Left kidney (tissue), 8 donors: Measurements from ENCODE around the gene DUSP1. TPM values are rescaled to one million over a fixed set of nuclear protein-coding genes. Genes with fewer than 3 reads are reported as not detected.
"Not testable (repeated sequence)": the region's sequence is repeated elsewhere in the genome, so short reads cannot be mapped to it uniquely, and the experiment has no call there.

ENCODE experiments used
- DNase-seq: peaks from one replicate; pipeline ENCODE4 v3.0.0-alpha.2; 2013
- long read RNA-seq, 8 donors: transcript quantifications; one replicate each; lab custom pipeline, GENCODE V29; 2026
- polyA plus RNA-seq: library from polyadenylated mRNA; unstranded; fragments of 120-200 nt; gene quantifications from one replicate; pipeline ENCODE4 v1.2.1, GENCODE V29; 2013; ENCODE audit not compliant: insufficient read length

The DUSP1 gene, protein sequence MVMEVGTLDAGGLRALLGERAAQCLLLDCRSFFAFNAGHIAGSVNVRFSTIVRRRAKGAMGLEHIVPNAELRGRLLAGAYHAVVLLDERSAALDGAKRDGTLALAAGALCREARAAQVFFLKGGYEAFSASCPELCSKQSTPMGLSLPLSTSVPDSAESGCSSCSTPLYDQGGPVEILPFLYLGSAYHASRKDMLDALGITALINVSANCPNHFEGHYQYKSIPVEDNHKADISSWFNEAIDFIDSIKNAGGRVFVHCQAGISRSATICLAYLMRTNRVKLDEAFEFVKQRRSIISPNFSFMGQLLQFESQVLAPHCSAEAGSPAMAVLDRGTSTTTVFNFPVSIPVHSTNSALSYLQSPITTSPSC
- 59.3 TPM for polyA plus RNA-seq
- long read RNA-seq, donor 1, transcript DUSP1-201 (4 exons, 2,019 nt), result major isoform, 43 of 56 reads
- long read RNA-seq, donor 1, partial matches to known transcripts, result 13 of 56 reads
- long read RNA-seq, donor 1, other reads (novel, unspliced or antisense), result 0 of 56 reads
- long read RNA-seq, donor 2, transcript DUSP1-201 (4 exons, 2,019 nt), result major isoform, 19 of 19 reads
- long read RNA-seq, donor 2, partial matches to known transcripts, result 0 of 19 reads
- long read RNA-seq, donor 2, other reads (novel, unspliced or antisense), result 0 of 19 reads
- long read RNA-seq, donor 3, transcript DUSP1-201 (4 exons, 2,019 nt), result major isoform, 32 of 32 reads
- long read RNA-seq, donor 3, partial matches to known transcripts, result 0 of 32 reads
- long read RNA-seq, donor 3, other reads (novel, unspliced or antisense), result 0 of 32 reads
- long read RNA-seq, donor 4, result 0 reads
- long read RNA-seq, donor 5, transcript DUSP1-201 (4 exons, 2,019 nt), result major isoform, 55 of 60 reads
- long read RNA-seq, donor 5, partial matches to known transcripts, result 5 of 60 reads
- long read RNA-seq, donor 5, other reads (novel, unspliced or antisense), result 0 of 60 reads
- long read RNA-seq, donor 6, transcript DUSP1-201 (4 exons, 2,019 nt), result major isoform, 21 of 21 reads
- long read RNA-seq, donor 6, partial matches to known transcripts, result 0 of 21 reads
- long read RNA-seq, donor 6, other reads (novel, unspliced or antisense), result 0 of 21 reads
- long read RNA-seq, donor 7, transcript DUSP1-201 (4 exons, 2,019 nt), result major isoform, 52 of 52 reads
- long read RNA-seq, donor 7, partial matches to known transcripts, result 0 of 52 reads
- long read RNA-seq, donor 7, other reads (novel, unspliced or antisense), result 0 of 52 reads
- long read RNA-seq, donor 8, transcript DUSP1-201 (4 exons, 2,019 nt), result major isoform, 11 of 11 reads
- long read RNA-seq, donor 8, partial matches to known transcripts, result 0 of 11 reads
- long read RNA-seq, donor 8, other reads (novel, unspliced or antisense), result 0 of 11 reads

DNA sequence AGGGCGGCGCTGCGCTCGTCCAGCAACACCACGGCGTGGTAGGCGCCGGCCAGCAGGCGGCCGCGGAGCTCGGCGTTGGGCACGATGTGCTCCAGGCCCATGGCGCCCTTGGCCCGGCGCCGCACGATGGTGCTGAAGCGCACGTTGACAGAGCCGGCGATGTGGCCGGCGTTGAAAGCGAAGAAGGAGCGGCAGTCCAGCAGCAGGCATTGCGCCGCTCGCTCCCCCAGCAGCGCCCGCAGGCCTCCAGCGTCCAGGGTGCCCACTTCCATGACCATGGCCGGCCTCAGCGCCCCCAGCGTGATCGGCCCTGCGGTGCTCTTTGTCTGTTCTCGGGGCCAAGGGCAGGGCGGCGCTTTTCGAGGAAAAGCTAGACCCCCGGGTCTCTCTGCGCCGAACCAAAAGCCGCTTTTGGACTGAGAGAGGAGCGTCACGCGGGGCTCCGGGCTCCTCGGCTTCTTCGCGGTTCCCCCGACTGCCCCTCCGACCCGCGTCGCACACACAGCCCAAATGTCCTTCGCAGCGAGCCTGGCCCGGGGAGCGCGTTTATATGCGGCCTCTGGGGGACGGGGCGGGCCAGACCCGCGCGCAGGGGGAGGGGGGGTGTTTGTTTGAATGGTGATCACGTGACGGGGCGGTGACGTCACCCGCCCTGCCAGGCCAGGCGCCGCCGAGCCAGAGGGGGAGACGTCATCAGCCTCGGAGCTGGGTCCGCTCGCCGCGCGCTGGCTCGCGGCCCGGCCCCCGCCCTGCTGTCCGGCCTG is at the start of gene DUSP1:
DUSP1 (minus strand) TSS at position 521 of the 764 bp plus-strand sequence; CDS start at position 278, 243 bp downstream.
- DNase-seq, result peak; percentile 97

DNA sequence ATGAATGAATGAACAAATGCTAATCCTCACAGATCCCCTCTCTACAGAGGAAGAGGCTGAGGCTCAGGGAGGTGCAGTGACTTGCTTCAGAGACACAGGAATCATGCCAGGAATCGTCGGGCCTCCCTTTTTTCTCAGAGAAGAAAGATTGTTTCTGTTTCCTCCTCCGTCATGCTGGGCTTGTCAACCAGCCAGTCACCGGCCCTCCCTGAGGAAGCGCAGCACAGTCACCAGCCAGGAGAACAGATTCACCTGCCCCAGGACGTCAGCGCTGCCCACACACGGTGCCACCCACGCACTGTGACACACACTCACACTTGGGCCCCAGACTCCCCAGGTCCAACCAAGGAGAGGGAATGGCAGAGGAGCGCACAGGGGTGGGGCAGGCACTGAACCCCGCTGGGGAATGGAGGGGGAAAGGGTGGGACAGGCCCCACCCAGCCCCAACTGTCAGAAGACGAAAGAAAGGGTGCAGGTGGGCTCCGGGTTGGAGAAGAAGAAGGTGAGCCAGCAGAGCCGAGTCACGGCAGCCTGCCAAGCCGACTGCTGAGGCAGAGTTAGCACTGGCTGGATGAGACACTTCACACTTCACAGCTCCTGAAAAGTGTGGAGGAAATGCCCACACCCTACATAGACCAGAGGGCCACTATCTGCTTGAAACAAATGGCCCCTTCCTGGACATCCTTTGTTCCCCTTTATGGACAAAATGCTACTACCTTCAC is 49.2 kb upstream of the DUSP1 start:
- DNase-seq, result no peak

DNA sequence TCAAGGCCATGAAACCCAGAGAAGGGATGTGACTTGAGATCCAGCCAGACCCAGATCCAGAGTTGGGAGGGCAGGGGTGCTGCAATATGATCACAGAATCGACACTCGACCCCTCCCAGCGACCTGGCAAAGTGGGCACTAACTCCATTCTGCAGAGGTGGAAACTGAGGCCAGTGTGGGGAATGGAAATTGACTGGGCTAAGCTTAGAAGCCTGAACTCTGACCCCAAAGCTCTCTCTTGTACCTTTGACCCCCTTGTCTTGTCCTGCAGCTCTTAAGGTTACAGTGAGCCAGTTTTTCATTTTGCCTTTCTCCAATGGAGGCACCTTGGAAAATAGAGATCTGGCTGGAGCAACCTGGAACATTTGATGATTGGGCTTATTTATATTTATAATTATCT is 48.6 kb upstream of the DUSP1 start:
- DNase-seq, result no peak

DNA sequence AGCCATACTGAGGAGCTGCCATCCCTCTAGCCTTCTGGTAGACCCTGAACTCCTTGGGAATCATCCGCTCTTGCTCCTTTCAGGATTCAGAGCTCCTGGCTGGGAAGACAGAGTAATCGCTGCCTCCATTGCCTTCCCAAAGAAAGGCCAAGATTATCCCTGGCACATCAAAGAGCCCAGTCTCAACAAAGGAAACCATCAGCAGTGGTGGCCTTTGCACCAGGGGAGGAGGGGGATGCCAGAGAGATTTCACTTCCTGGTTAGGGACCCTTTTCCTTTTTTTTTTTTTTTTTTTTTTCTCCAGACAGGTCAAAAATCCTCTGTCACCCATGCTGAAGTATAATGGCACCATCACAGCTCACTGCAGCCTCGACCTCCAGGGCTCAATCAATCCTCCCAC is 47.1 kb upstream of the DUSP1 start:
- DNase-seq, result no peak

DNA sequence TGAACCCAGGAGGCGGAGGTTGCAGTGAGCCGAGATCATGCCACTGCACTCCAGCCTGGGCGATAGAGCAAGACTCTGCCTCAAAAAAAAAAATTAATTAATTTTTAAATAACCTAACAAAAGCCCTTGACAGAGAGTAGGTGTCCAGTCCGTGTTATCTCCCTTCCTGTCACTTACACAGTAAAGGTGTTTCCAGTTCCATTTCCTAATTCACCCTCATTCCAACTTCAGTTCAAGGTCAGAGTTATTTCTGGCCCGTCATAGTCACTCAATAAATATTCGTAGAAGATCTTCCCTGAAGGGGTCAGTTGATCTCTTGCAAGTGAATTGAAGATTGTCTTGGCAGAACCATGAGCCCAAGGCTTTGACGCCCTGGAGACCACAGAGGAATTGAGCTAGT is 46.7 kb upstream of the DUSP1 start:
- DNase-seq, result no peak

DNA sequence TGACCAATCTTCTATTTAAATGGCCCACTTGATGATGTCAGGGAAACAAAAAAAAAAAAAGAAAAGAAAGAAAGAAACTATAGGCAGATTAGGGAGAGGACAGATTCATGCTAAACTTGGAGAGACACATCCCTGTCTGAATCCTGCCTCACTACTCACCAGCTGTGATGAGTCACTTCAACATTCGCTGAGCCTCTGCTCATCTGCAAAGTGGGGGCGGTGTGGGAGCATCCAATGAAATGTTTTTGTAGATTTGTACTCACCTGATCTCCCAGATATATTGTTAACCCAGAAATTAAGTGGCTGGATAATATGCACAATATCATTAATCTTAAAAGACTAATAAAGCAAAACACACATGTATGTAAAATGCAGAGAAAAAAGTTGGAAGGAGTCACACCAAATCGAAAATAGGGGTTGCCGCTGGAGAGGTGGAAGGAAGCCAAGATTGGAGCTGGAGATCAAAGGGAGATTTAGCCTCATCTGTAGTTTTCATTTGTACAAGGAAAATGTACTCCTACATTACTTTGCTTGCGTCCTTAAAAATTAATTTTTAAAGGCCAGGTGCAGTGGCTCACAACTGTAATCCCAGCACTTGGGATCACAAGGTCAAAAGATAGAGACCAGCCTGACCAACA is 46.0 kb upstream of the DUSP1 start:
- DNase-seq, result no peak

DNA sequence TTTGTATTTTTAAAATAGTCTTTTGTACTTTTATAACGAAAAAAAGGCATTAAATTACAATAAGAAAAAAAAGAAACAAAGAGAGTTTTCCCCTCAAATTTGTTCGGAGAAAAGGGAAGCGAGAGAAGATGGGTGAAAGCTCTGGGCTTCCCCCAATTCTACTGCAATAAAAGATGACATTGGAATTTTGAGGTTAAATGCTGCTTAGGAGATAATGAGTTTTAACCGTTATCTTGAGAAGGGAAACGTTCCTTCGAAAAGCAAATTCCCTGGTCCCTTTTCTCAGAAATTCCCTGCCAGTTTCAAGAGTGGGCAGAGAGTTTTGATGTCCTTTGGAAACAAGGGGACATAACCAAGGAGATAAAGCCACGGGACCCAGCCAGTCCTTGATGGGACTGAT is 44.6 kb upstream of the DUSP1 start:
- no peak for DNase-seq

DNA sequence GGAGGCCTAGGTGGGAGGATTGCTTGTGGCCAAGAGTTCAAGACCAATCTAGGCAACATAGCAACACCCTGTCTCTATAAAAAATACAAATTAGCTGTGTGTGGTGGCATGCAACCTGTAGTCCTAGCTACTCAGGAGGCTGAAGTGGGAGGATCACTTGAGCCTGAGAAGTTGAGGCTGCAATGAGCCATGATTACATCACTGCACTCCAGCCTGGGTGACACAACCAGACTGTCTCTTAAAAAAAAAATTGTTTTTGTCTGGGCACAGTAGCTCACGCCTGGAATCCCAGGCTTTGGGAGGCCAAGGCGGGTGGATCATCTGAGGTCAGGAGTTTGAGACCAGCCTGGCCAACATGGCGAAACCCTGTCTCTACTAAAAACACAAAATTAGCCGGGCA is 40.0 kb upstream of the DUSP1 start:
- not testable (repeated sequence) for DNase-seq

DNA sequence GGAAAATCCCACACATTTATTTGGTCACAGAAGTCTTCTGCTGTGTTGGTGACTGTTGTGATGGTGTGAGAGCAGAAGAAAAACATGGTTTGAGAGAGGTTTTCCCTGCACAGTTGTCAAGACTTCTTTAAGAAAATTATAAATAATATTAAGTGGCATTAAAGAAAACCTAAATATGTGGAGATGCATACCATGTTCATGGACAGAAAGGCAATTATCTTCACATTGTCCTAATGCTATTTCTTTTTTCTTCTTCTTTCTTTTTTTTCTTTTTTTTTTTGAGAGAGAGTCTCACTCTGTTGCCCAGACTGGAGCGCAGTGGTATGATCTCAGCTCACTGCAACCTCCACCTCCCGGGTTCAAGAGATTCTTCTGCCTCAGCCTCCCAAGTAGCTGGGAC is 38.8 kb upstream of the DUSP1 start:
- no peak for DNase-seq

DNA sequence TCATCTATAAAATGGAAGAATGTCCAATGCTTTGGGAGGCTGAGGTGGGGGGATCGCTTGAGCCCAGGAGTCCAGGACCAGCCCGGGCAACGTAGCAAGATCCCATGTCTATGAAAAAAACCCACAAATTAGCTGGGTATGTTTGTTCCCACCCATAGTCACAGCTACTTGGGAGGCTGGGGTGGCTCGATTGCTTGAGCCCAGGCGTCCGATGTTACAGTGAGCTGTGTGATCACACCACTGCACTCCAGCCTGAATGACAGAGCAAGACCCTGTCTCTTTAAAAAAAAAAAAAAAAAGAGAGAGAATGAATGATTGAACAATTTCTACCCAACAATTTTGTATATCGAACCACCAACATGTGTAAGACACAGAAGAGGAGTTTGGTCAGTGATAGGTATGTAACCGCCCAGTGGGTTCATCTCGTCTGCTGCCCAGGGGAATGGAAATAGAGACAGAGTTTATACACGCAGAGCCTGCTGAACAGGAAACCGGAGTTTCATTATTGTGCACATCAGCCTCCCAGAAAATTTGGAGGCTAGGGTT is 36.8 kb upstream of the DUSP1 start:
- no peak for DNase-seq

DNA sequence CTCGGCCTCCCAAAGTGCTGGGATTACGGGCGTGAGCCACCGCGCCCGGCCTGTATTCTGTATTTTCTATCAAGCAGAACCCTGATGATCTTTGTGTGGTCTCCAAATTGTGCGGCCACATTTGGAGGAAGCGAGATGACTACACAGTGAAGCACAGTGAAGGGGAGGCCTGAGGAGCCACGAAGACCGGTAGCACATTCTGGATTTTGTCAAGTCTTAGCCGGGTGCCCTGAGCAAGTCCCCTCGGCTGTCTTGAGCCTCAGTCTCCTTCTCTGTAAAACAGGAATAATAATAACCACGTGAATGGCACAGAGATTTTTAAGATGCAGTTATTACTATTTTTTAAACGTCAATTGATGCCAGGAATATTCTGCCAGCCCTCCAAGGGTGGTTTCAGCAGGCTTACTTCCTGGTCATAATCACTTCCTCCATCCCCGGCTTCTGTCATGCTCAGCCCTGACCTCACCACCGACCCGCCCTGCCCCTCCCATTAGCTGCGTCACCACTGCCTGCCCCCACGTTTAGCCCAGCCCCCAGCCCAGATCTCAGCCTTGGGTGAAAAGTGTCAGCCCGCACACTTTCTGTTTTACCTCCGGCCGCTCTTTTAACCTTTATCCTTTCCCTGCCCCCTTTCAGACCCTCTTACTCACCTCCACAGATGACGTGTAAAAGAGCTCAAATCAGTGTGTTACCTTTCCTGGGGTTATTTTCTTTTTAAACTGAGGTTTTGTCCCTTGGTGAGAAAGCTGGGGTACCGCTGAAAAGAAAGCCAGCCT is 36.1 kb upstream of the DUSP1 start:
- peak; percentile 58 for DNase-seq

DNA sequence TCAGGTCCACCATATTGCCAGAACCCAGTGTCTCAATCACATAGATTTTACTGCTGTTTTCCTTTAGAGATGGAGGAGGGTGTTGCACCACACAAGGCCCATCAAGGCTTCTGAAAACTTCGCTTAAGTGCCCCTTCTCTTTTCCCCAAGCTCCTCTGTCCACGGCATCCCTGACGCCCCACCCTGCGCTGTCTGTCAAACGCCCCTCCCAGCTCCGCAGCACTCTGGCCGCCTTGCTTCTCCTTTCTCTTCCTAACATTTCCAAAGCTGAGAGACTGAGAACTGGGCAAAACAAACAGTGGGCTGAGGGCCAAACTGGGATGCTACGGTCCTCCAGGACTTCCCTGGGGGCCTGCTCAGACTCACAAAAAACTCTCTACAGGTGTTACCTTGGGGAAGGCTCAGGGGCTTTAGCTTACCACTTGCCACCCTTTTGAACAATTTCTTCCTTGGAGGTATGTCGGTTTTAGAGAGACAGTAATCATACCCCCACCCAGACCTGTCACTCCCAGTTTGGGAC is 34.8 kb upstream of the DUSP1 start:
- DNase-seq, result no peak

DNA sequence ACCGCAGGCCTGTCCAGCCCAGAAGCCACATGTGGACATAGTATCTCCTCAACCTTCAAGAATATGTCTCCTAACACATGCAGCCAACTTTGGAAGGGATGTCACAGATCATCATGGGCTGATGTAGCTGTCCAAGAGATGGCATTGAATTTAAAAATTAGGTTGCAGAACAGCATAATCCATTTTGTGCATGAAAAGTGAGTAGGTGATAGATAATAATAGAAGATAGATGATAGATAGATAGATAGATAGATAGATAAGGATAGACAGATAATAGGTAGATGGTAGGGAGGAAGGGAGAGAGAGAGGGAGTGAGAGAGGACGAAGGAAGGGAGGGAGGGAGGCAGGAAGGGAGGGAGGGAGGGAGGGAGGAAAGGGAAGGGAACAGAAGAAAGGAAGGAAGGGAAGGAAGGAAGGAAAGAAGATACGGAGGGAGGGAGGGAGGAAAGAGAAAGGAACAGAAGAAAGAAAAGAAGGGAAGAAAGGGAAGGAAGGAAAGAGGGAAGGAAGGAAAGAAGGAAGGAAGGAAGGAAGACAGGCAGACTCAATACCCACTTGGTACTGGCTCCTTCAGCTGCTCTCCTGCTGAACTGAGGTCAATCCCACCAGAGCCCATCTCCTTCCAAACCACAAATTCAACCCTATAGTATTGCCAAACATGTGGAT is 34.2 kb upstream of the DUSP1 start:
- no peak for DNase-seq

DNA sequence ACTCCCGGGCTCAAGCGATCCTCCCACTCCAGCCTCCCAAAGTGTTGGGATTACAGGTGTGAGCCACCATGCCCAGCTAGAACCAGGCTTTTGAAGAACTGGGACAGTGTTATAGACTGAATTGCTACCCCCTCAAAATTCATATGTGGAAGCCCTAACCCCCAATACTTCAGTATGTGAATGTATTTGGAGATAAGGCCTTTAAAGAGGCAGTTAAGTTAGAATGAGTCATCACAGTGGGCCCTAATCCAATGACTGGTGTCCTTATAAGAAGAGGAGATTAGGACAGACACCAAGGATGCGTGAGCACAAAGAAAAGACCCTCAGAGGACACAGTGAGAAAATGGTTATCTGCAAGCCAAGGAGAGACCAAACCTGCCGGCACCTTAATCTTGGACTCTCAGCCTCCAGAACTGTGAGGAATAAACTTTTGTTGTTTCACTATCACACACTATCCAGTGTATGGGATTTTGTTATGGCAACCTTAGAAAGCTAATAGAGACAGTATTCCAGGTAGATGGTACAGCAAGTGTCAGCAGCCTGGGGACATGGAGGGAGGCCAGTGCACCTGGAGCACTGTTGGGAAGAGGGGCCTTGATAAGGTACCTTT is 31.7 kb upstream of the DUSP1 start:
- no peak for DNase-seq

DNA sequence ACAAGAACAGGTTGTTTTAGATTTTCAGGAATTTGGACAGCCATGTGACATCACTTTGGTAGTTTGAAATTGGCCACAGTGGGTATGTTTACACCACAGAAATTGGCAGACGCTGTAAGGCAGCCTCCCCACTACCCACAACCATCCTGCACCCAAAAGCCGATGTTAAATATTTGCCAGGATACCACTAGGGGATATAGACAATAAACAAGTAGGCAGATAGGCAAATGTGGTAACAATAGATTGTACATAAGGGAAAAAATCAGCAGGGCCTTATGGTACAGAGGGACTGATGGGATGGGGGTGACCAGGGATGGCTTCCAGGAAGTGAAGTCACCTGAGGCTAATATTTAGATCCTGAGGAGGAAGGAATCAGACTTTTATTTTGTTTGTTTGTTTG is 31.1 kb upstream of the DUSP1 start:
- DNase-seq, result no peak

DNA sequence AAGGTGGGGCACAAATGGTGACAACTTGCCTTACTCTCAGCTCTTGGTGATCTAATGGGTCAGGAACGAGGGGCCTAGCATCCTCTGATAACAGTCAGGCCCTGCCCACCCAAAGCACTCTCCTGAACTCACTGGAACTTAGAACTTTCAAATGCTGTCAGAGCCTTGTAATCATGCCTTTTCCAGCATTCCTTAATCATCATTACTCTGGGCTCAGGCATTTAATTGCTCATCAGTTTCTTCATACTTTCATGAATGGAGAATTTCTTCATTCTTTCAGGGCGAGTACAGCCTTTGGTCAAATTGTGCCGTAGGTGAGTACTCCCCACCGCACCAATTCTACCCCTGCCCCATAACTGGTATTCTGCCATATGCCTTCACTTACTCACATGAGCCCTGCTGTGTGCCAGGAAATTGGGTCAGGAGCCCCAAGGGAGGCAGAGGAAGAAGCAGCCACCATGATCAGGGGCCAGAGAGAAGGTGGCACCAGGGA is 30.2 kb upstream of the DUSP1 start:
- DNase-seq, result no peak

DNA sequence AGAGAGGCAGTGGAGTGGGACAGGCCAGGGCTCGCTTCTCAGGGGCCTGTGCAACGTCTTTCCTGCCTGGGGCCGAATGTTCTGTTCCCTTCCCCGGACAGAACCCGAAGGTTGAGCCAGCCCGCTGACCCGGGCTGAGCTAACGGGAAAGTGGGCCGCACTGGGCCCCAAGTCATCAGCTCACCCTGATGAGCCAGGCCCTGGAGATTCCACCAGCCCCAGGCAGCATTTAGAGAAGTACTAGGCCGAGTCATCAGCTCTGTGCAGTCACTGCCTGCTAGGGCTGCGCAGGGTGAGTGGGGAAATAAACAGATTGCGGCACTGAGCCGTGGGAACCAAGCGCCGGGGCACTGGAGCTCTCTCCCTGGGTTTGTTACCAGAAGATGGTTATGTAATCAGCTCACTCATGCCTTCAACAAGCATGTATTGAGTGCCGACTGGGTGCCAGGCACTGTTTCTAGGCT is 29.1 kb upstream of the DUSP1 start:
- DNase-seq, result no peak
